GM13976 (cell line): ENCODE data around the gene N4BP2L2.

Experiments
- DNase-seq: peaks from one replicate; pipeline ENCODE4 v3.0.0; 2012; ENCODE audit warnings: low spot score
- CTCF ChIP-seq: IDR thresholded peaks from 2 replicates; pipeline ENCODE4 v1.5.1; 2012; ENCODE audit warnings: borderline replicate concordance, mild to moderate bottlenecking; ENCODE audit not compliant: insufficient read depth; ENCODE audit errors: extremely low read depth, missing control alignments, control extremely low read depth
- in situ Hi-C: fragments of 300-500 bp; cut with MboI; formaldehyde crosslinking; loops from one replicate; pipeline ENCODE4 v1.12.0; 2022; ENCODE audit warnings: low sequenced_read_pairs, mixed read lengths, inconsistent platforms; ENCODE audit not compliant: unreplicated experiment

The N4BP2L2 gene

DNA sequence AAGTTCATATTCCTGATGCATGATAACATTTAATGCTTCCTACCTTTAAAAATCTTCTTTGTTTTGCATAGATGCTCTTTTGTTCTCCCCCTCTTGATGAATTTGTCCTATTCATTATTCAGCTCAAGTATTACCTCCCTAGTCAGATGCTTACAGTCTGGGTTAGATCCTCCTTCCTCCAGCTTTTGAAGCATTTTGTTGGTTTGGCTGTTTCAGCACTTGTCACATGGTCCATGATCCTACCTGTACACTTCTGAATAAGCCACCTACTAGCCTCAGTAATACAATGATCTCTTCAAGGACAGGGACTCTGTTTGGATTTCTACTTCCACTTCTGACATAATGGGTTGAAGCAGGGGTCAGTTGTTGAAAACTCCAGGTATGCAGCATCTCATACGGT, 148.1 kb downstream of the N4BP2L2 start:
- in situ Hi-C loops = no loop called here
- TF ChIP-seq CTCF = no peak
- DNase-seq = no peak

- in situ Hi-C loops = no loop called here
- TF ChIP-seq CTCF = no peak
These were observed 148.5 kb downstream of the N4BP2L2 start for GRCh38 chr13:32390048-32390447.

DNA sequence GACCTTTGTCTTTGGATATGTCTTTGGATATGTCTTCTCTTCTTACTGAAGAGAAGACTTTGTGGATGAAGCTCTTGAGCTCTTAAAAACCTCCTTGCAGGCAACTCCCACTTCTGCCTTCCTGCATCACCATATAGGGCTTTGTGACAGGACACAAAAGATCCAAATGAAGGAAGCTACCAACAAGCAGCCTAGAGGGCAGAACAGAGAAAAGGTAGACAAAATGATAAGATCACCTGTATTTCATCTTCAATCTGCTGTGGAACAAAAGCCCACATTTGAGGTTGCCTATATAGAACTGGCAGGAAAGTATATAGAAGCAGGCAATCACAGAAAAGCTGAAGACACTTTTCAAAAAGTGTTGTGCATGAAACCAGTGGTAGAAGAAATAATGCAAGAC, 153.2 kb downstream of the N4BP2L2 start:
- DNase-seq = no peak
- TF ChIP-seq CTCF = no peak
- in situ Hi-C loops = no loop called here

More at GRCh38 chr13:32390048-32390447, 148.5 kb downstream of the N4BP2L2 start:
- no peak for DNase-seq

DNA sequence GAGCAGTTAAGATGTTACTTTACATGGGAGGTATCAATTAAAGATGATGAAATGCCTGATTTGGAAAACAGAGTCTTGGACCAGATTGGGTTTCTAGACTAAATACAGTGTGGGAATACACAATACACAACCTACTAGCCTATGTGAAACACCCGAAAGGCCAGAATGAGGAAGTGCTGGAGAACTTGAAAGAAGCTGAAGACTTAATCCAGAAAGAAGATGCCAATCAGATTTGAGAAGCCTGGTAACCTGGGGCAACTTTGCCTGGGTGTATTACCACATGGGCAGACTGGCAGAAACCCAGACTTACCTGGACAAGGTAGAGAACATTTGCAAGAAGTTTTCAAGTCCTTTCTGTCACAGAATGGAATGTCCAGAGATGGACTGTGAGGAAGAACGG, 153.9 kb downstream of the N4BP2L2 start:
- in situ Hi-C loops = no loop called here
- DNase-seq = no peak
- TF ChIP-seq CTCF = no peak

DNA sequence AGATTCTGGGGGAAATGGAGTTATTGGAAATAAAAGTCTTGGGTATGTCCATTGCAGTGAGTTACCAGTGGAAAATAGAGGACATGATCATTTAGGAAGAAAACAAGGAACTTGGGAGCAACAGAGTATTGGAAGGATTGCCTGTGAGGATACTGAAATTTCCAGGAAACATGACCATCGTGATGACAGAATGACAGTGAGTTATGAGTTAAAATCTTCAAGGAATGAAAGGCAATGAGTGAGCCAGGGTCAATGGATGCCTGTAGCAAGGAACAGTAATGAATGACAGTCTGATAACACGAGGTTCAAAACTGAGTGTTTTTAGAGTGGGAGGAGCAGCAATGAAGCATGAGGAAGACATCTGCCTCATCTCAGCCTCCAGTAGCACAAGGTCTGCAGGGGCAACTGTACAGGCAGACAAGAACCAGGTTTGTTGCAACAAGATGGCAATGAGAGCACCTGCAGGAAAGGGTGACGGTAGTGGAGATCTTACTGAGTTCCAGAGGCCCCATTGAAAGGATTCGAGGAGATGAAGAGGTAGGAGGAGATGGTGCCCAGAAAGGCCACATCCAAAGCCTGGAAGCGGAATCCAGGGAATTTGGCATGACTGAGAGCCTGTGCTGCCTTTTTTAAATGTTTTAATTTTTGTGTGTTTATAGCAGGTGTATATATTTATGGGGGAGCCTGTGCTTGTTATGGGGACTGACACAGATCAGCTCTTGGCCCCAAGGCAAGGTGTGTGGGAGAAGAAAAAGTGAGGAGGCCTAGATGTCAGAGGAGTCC, 154.6 kb downstream of the N4BP2L2 start:
- DNase-seq = no peak
- TF ChIP-seq CTCF = no peak
- in situ Hi-C loops = no loop called here
